Panc1 (cell line): Measurements from ENCODE around the gene PIK3CD. TPM values are rescaled to one million over a fixed set of nuclear protein-coding genes. Genes with fewer than 3 reads are reported as not detected.

ENCODE experiments used
- ATAC-seq: fragments of 200-7000 bp; cut with Tn5 transposase; 2 replicates; pipeline ENCODE4 v1.9.1; 2020; ENCODE audit warnings: mild to moderate bottlenecking, moderate library complexity
- BruUV-seq: library from RNA; stranded (reverse); fragments of 400-500 nt; replicated peaks from 2 replicates; lab custom pipeline; 2021; lab: Mats Ljungman, UMichigan
- CTCF ChIA-PET: fragments of 300-600 bp; sonication (Branson Sonifier 250); formaldehyde crosslinking; loops from one replicate; lab custom pipeline; 2022; ENCODE audit warnings: antibody characterized with exemption; lab: Charles Lee
- POLR2A ChIA-PET: fragments of 300-600 bp; sonication (Branson Sonifier 250); formaldehyde crosslinking; loops from one replicate; lab custom pipeline; 2022; ENCODE audit warnings: antibody characterized with exemption; lab: Charles Lee
- DNase-seq: peaks from one replicate; pipeline ENCODE4 v3.0.0-alpha.2; 2010; ENCODE audit warnings: low read depth, low spot score
- H3K27ac ChIP-seq: 2 replicates; pipeline ENCODE4 v1.5.1; 2011; ENCODE audit warnings: mild to moderate bottlenecking, low read length, inconsistent platforms
- H3K27me3 ChIP-seq: fragments of 200-500 bp; sonication (Bioruptor generic); 2 replicates; pipeline ENCODE4 v1.6.0; 2014; ENCODE audit warnings: low read length, inconsistent platforms; ENCODE audit not compliant: control insufficient read depth, insufficient read depth
- H3K36me3 ChIP-seq: fragments of 200-500 bp; sonication (Bioruptor generic); 2 replicates; pipeline ENCODE4 v1.5.1; 2014; ENCODE audit warnings: inconsistent platforms, mild to moderate bottlenecking, low read length, moderate library complexity; ENCODE audit not compliant: control insufficient read depth, insufficient read depth
- H3K4me1 ChIP-seq: 2 replicates; pipeline ENCODE4 v1.5.1; 2011; ENCODE audit warnings: inconsistent platforms, mild to moderate bottlenecking, low read length, moderate library complexity; ENCODE audit not compliant: control insufficient read depth, insufficient read depth
- H3K4me3 ChIP-seq, 2 experiments: 2 replicates each; pipeline ENCODE4 v1.5.1; 2011 to 2012; ENCODE audit warnings: low read depth in 2 of 2, low read length in 2 of 2, mild to moderate bottlenecking in 2 of 2, inconsistent platforms in 1 of 2, moderate library complexity in 1 of 2
- H3K9me3 ChIP-seq: fragments of 200-500 bp; sonication (Bioruptor generic); 2 replicates; pipeline ENCODE4 v1.5.1; 2014; ENCODE audit warnings: low read depth, mild to moderate bottlenecking, inconsistent platforms, low read length, moderate library complexity; ENCODE audit not compliant: control insufficient read depth, insufficient read depth
- CTCF ChIP-seq: fragments of 450-650 bp; IDR thresholded peaks from 2 replicates; pipeline ENCODE4 v1.5.1; 2017; ENCODE audit warnings: mild to moderate bottlenecking
- POLR2AphosphoS5 ChIP-seq: IDR thresholded peaks from 2 replicates; pipeline ENCODE4 v1.6.1; 2012; ENCODE audit warnings: mild to moderate bottlenecking, low read depth, low read length, moderate library complexity
- REST ChIP-seq, 2 experiments: IDR thresholded peaks; 2 replicates each; pipeline ENCODE4 v1.6.1; 2011 to 2012; ENCODE audit warnings: low read depth in 2 of 2, control low read depth in 1 of 2, low read length in 1 of 2, mild to moderate bottlenecking in 1 of 2, moderate library complexity in 1 of 2; ENCODE audit not compliant: insufficient read depth in 1 of 2
- SIN3A ChIP-seq: IDR thresholded peaks from 2 replicates; pipeline ENCODE4 v1.6.1; 2012; ENCODE audit warnings: low read depth, mild to moderate bottlenecking, low read length, moderate library complexity, borderline replicate concordance; ENCODE audit not compliant: insufficient read depth
- TCF7L2 ChIP-seq: IDR thresholded peaks from 2 replicates; pipeline ENCODE4 v1.6.1; 2011; ENCODE audit warnings: mild to moderate bottlenecking, low read depth, low read length, inconsistent platforms
- in situ Hi-C: cut with HindIII; loops from 2 replicates; pipeline ENCODE4 v1.10.0; 2016; ENCODE audit warnings: low sequenced_read_pairs, low pct_unique_long_range_greater_than_20kb
- intact Hi-C: fragments of 100-400 bp; cut with micrococcal nuclease; formaldehyde crosslinking; loops from one replicate; pipeline ENCODE4 v1.10.0; 2022; ENCODE audit not compliant: unreplicated experiment
- total RNA-seq: library from RNA; stranded (reverse); gene quantifications from one replicate; pipeline ENCODE4 v1.2.1, GENCODE V29; 2021; ENCODE audit not compliant: unreplicated experiment

Gene PIK3CD
- total RNA-seq, 1 experiment from 2014 or later: 12.5 TPM

GRCh38 chr1:9612871-9613624, 38.5 kb upstream of the PIK3CD start:
- ChIA-PET POLR2A (interaction anchor here (0.6 kb wide), 1 partner anchor 403 kb away, joined by 3 read pairs; no protein-coding TSS in a partner anchor), CTCF (interaction anchor here (1.1 kb wide), 1 partner anchor 323 kb away, joined by 3 read pairs; no protein-coding TSS in a partner anchor)
- DNase-seq: no peak
- no peak overlapping the region for H3K4me3 ChIP-seq
- in situ Hi-C loops: no loop called here
- no peaks in the 10 kb centered on the region for H3K9me3 ChIP-seq
- H3K36me3 ChIP-seq: no peaks in the 10 kb centered on the region; the same call in 1 of the 2 replicates
- TF ChIP-seq SIN3A: no peak
- TF ChIP-seq TCF7L2: no peak
- no peak for TF ChIP-seq REST (IDR thresholded peaks at IDR 0.05; ENCODE audit: insufficient read depth in 1 of 2, low read depth in 2 of 2, low read length in 1 of 2)
- no peak for TF ChIP-seq CTCF
- no peak for TF ChIP-seq POLR2AphosphoS5
- H3K27ac ChIP-seq: no peak overlapping the region
- no peak for ATAC-seq
- BruUV-seq: no TSS peak
- no peaks in the 10 kb centered on the region for H3K4me1 ChIP-seq
- H3K27me3 ChIP-seq: no peaks in the 10 kb centered on the region
- intact Hi-C loops: no loop called here

- H3K4me3 ChIP-seq: no peak overlapping the region
- H3K4me1 ChIP-seq: no peaks in the 10 kb centered on the region
- no peak overlapping the region for H3K27ac ChIP-seq
- no peak for ATAC-seq
- H3K9me3 ChIP-seq: no peaks in the 10 kb centered on the region
- no peak for DNase-seq
- H3K36me3 ChIP-seq: no peaks in the 10 kb centered on the region; the same call in 1 of the 2 replicates
- CTCF ChIA-PET: interaction anchor here (1.1 kb wide), 1 partner anchor 323 kb away, joined by 3 read pairs; no protein-coding TSS in a partner anchor
- TF ChIP-seq REST (IDR thresholded peaks at IDR 0.05; ENCODE audit: insufficient read depth in 1 of 2, low read depth in 2 of 2, low read length in 1 of 2) (no peak), POLR2AphosphoS5 (no peak), SIN3A (no peak), TCF7L2 (no peak), CTCF (no peak)
- no peaks in the 10 kb centered on the region for H3K27me3 ChIP-seq
- intact Hi-C loops: no loop called here
- in situ Hi-C loops: no loop called here
- POLR2A ChIA-PET: interaction anchor here (1.0 kb wide), 1 partner anchor 21 kb away, joined by 3 read pairs; no protein-coding TSS in a partner anchor
- BruUV-seq: no TSS peak
Measured at GRCh38 chr1:9613625-9614299, 37.8 kb upstream of the PIK3CD start.
